ENCODE measurements around the gene FOXJ3. TPM values are rescaled to one million over a fixed set of nuclear protein-coding genes. Genes with fewer than 3 reads are reported as not detected.

FOXJ3 gene
- total RNA-seq, 1 experiment from 2014 or later = 55.3 TPM

- no peaks in the 10 kb centered on the region for H3K36me3 ChIP-seq (ENCODE audit: control insufficient read depth, insufficient read depth, low read length)
- H3K27ac ChIP-seq (ENCODE audit: low read length) = no peak overlapping the region
- ChIA-PET CTCF (interaction anchor here (0.5 kb wide), 1 partner anchor 126 kb away, joined by 3 read pairs; no protein-coding TSS in a partner anchor), POLR2A (no interaction called here)
- no peaks in the 10 kb centered on the region for H3K4me1 ChIP-seq (ENCODE audit: control insufficient read depth, insufficient read depth, low read length)
- intact Hi-C loops (cut with micrococcal nuclease; ENCODE audit: unreplicated experiment) = no loop called here
- ATAC-seq (no peak), DNase-seq (ENCODE audit: low read depth, low spot score) (no peak)
- H3K9me3 ChIP-seq (ENCODE audit: control insufficient read depth, insufficient read depth, low read depth, low read length) = no peaks in the 10 kb centered on the region
- no peaks in the 10 kb centered on the region for H3K27me3 ChIP-seq (ENCODE audit: control insufficient read depth, insufficient read depth, low read length)
- no TSS peak for BruUV-seq (replicated peaks)
- no peak overlapping the region for H3K4me3 ChIP-seq (ENCODE audit: low read depth in 2 of 2, low read length in 2 of 2)
- TF ChIP-seq POLR2AphosphoS5 (IDR thresholded peaks at IDR 0.05; ENCODE audit: low read depth, low read length) = no peak
- no peak for TF ChIP-seq SIN3A (IDR thresholded peaks at IDR 0.05; ENCODE audit: borderline replicate concordance, insufficient read depth, low read depth, low read length)
- no peak for TF ChIP-seq CTCF (IDR thresholded peaks at IDR 0.05)
- TF ChIP-seq TCF7L2 (IDR thresholded peaks at IDR 0.05; ENCODE audit: low read depth, low read length) = no peak
- no peak for TF ChIP-seq REST (IDR thresholded peaks at IDR 0.05; ENCODE audit: insufficient read depth in 1 of 2, low read depth in 2 of 2, low read length in 1 of 2)
- in situ Hi-C loops (cut with HindIII; ENCODE audit: low pct_unique_long_range_greater_than_20kb, low sequenced_read_pairs) = no loop called here
These were observed 180.3 kb downstream of the FOXJ3 start for GRCh38 chr1:42154685-42155084.

GRCh38 chr1:42153624-42154023 lies 181.4 kb downstream of the FOXJ3 start:
- BruUV-seq (replicated peaks) = no TSS peak
- Histone ChIP-seq H3K27ac (ENCODE audit: low read length) (no peak overlapping the region), H3K4me3 (ENCODE audit: low read depth in 2 of 2, low read length in 2 of 2) (no peak overlapping the region), H3K27me3 (ENCODE audit: control insufficient read depth, insufficient read depth, low read length) (no peaks in the 10 kb centered on the region), H3K4me1 (ENCODE audit: control insufficient read depth, insufficient read depth, low read length) (no peaks in the 10 kb centered on the region), H3K36me3 (ENCODE audit: control insufficient read depth, insufficient read depth, low read length) (no peaks in the 10 kb centered on the region), H3K9me3 (ENCODE audit: control insufficient read depth, insufficient read depth, low read depth, low read length) (no peaks in the 10 kb centered on the region)
- in situ Hi-C loops (cut with HindIII; ENCODE audit: low pct_unique_long_range_greater_than_20kb, low sequenced_read_pairs) (no loop called here), intact Hi-C loops (cut with micrococcal nuclease; ENCODE audit: unreplicated experiment) (no loop called here)
- ATAC-seq (no peak), DNase-seq (ENCODE audit: low read depth, low spot score) (no peak)
- TF ChIP-seq SIN3A (IDR thresholded peaks at IDR 0.05; ENCODE audit: borderline replicate concordance, insufficient read depth, low read depth, low read length) (no peak), CTCF (IDR thresholded peaks at IDR 0.05) (no peak), TCF7L2 (IDR thresholded peaks at IDR 0.05; ENCODE audit: low read depth, low read length) (no peak), POLR2AphosphoS5 (IDR thresholded peaks at IDR 0.05; ENCODE audit: low read depth, low read length) (no peak), REST (IDR thresholded peaks at IDR 0.05; ENCODE audit: insufficient read depth in 1 of 2, low read depth in 2 of 2, low read length in 1 of 2) (no peak)
- ChIA-PET POLR2A (no interaction called here), CTCF (no interaction called here)
